RPMI7951 (cell line): ENCODE results near the gene HOXB3. TPM values are rescaled to one million over a fixed set of nuclear protein-coding genes. Genes with fewer than 3 reads are reported as not detected.
A peak's percentile ranks its signal among the peaks of the same experiment; 100 is the strongest.

Experiments
- DNase-seq: peaks from one replicate; pipeline ENCODE4 v3.0.0-alpha.2; 2012; ENCODE audit warnings: low read depth
- total RNA-seq: library from RNA; depleted of rRNA; stranded (reverse); fragments of >200 nt; shearing (Covaris generic); gene quantifications from 2 replicates; pipeline ENCODE4 v1.2.3, GENCODE V29; 2014

HOXB3 gene
- total RNA-seq, 1 experiment from 2014 or later: 7.9 TPM

DNA sequence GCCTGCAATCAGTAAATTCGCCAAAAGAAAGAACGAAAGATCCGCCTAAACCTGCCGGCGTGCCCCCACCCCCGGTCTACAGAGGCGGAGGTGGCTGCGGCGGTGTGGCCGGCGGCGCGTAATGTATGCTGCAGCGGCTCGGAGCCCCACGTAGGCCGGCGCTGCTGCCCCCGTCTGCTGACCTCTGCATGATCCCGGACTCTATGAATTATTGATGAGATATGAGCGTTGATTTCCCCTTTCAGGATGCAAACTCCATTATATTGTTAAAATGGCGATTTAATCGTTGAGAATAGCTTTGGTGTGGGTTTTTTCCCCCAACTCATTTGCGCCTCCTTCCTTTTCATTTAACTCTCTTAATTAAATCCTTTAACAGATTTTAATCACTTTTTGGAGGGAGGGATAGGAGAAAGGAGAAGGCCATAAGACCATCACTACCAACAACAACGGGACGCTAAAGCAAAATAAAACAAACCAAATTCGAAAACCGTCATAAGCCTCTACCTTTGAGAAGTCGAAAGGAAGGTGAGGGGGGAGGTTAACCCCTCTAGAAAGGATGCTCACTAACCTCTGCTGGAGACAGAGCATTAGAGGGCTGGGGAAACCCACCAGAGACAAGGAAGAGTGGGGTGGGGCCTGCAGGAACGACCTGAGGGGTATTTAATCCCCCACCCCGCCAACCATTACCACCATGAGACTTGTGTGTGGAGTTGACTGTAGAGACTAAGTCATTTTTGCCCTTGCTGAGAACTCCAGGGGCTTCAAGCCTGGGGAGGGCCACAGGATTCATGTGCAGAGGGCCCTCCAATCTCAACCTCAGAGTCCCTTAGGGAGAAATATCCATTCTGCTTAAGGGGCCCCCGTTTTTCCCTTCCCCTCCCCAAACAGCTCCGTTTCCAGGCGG lies 3.4 kb downstream of the HOXB3 start:
- no peak for DNase-seq

DNA sequence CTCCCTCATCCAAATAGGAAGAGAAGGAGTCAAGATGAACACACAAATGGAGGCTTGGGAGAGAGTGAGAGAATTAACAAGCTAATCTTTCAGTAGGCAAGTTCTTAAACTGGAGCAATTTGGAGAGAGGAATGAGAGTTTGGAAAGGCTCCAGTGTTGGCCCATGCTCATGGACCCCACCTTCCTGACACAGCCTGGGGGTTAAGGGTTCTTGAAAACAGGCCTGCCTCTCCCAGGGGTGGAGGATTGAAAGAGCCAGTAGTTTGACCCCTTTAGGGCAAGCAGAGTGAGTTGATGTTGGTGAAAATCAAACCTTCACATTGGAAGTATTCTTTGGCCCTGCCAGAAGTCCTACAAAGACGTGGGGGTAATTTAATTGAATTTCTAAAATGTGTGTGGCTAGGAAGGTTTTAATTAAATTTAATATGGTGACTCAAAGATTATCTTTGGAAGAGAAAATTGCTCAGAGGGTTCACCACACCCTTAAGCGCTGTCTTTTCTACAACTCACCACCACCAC lies 5.8 kb downstream of the HOXB3 start:
- peak; percentile 66 for DNase-seq

DNA sequence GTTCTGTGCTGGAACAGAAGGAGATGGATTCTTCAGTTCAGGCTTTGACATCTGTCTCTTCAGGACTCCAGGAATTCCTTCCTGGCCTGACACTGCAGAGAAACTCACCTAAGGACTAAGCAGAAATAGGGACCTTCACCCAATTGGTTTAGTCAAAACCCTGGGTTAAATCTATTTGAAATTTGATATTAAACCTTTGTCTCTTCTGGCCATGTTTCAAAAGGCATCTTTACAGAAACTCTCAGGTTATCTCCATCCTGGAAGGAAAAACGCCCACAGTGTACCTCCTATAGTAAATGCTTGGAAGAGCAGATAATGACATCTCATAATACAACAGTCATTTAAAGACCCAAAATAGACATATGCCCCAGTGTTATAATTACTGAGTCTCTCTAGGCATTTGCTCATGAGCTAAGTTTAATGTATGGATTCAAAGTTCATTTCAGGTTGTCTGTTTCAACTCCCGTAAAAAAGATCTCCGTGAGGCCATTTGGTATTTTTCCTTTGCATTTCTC lies 6.3 kb downstream of the HOXB3 start:
- no peak for DNase-seq

DNA sequence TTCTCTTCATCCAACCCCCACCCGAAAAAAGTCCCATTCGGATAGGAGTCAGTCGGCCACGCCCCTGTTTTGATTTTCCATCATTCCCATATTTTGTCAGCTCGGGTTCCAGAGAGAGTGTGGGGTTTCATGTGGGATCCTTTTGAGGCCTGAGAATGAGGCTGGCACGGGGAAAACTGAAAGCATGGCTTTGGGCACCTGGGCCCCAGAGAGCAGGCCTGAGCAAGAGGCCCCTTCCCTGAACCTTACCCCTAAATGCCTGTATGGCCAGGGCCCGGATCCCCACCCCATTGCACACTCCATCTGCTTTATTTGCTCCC lies 7.3 kb downstream of the HOXB3 start:
- no peak for DNase-seq

DNA sequence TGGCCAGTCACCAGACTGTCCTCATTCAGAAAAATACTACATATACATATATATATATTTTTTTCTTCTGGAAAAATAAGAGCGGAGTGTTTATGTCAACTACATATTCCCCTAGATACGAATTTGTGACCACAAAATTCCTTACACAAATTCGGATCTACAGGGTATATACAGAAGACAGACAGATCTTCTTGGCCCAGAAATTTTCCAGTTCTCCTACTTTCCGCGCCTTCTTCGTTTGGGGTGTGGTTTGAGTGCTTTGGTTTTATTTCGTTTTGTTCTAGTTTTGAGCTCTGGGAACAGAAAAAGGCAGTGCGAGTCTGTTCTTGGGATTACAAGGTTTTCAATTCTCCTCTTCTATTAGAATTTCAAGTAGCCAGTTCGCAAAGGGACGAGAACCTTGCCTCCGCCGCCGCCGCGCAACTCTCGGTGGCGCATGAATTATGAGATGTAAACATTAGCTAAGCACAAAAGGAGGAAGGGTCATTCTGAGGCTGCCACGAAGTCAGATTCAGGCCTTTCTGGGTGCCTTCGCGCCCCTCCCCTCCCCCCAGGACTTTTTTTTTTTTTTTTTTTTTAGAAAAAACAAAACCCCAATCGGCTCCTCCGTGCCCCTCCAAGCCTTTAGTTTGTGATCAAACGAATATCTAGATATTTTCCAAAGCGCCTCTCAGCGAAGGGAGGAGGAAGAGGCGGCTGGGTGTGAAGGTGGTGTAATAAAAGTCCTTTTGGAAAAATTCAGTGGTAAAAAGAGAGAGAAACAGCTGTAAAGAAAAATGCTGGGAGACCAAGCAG lies 10.1 kb downstream of the HOXB3 start:
- DNase-seq: no peak

DNA sequence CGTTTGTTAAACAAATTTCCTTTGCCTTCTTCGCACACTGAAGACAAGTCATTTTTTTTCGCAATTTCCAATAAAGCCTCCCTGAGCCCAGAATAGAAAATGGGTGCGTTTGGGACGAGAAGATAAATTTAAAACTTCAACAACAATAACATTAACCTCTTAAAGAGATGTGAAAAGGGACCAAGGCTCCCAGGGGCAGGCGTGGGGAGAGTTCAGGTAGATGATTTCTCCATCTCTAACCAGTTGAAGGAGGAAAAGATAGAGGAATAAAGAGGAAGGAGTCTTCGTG lies 10.6 kb downstream of the HOXB3 start:
- DNase-seq: no peak

DNA sequence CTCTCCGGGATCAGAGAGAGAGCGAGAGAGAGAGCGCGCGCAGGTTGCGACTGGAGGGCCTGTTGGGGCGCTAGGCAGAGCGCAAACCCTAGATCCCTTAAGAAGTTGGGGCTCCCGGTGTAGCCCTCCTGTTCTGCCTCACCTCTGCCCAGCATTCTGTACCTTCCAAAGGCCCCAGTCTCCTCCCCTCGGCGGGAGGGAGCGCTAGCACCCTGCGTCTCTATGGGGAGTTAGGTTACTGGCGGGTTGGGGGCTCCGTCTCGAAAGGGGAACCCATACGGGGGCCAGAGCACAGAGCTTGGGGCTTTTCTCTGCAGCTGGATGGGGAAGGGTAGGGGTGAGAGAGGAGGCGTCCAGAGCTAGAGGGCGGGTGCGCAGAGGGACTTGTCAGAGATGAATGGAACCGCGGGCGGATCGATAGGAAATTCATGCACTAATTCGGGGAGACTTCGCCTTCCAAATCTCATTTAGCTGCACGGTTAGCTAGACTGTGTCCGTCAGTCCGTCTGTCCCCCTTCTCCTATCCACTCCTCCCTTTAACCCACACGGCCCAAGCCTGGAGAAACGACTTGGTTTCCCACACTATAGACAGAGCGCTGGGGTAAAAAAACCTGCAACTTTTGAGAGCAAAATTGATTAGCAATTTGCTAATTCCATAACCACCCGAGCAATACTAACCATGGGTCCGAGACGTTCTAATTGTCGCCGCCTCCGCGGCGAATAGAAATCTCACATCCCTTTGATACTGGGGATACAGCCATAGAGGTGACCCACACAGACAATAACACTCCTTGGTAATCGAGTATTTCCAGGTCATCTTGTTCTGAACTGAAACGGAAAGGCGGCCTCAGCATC lies 11.2 kb downstream of the HOXB3 start:
- no peak for DNase-seq

DNA sequence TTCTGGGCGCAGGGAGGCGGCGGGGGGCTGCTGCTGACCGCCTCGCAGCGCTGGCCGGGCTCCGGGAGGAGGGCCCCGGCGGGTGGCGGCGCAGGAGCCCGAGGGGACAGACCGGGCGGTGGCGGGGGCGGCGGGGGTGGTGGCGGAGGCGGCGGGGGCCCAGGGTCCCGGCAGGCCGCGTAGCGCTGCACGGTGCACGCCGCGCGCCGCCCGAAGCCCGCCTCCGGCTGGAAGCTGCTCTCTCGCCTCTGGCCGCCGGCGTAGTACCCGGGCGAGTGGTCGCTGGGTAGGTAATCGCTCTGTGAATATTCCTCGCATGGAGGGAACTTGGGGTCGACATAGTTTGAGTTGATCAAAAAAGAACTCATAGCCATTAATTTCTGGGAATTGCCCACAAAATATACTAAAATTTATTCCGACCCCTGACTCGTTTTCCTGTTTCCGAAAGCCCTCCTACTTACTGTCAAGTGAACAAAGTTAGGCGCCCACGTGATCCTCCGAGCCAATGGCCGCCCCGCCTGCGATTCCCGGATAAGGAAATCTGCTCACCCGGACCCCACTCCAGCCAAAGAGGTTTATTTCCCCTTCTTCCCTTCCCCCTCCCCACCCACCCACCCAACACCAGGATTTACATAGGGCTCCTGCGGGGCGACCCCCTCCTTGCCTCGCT lies 12.0 kb downstream of the HOXB3 start, which contains the start of gene HOXB4:
Gene HOXB4, minus strand, starts transcription at position 405 of the 670 bp plus-strand sequence. Its CDS starts 31 bp downstream, at position 374.
- DNase-seq: peak; percentile 61

DNA sequence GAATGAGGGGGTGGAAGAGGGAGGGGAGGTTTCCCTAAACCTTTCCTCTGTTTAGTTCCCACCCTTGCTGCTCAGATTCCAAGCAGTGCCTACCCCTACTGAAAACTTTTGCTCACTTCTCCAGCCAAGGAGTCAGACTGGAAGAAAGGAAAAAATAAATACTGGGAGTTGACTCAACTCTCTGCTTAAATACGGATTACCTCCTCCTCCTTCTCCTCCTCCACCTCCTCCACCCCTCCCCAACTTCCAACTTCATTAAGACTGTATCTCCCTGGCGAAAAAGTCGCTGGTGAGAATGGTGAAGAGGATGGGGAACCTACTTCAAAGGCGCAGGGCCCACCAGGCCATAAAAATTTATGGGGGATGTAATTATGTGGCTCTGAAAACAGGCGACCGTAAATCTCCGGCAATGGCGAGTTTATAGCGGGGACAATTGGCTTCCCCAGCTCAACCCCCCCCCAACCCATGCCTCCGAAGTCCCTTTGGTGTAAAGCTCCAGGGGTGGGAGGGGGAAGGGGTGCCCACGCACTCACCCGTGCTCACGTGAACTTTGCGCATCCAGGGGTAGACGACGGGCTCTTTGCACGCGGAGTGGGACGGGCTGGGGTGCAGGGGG lies 12.6 kb downstream of the HOXB3 start:
- no peak for DNase-seq

DNA sequence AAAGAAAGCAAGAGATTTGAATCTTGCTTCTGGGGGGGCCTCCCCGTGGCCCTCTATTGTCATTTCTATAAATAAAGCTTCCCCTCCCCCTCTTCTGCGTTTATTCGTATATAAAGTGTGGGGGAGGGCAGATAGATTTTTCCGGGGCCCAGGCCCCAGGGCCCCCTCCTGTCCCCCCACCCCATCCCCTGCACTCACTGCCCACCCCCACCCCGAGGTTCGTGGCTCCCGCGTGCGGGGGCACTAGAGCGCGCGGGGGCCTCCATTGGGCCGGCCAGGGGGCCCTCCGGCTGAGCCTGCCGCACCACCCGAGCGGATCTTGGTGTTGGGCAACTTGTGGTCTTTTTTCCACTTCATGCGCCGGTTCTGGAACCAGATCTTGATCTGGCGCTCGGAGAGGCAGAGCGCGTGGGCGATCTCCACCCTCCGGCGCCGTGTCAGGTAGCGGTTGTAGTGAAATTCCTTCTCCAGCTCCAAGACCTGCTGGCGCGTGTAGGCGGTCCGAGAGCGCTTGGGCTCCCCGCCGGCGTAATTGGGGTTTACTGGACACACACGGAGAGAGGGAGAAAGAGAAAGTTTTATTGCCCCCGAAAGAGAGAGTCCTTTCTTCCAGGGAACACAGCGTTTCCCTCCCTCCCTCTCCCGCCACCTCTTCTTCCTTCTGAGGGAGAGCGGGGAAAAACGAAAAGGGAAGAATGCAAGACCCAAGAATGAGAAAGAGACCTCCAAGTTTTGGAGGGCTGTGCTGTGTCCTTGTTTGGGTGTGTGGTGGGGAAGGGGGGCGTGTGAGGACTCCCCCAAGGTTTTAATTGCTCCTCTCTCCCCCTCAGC lies 13.3 kb downstream of the HOXB3 start:
- peak; percentile 68 for DNase-seq

DNA sequence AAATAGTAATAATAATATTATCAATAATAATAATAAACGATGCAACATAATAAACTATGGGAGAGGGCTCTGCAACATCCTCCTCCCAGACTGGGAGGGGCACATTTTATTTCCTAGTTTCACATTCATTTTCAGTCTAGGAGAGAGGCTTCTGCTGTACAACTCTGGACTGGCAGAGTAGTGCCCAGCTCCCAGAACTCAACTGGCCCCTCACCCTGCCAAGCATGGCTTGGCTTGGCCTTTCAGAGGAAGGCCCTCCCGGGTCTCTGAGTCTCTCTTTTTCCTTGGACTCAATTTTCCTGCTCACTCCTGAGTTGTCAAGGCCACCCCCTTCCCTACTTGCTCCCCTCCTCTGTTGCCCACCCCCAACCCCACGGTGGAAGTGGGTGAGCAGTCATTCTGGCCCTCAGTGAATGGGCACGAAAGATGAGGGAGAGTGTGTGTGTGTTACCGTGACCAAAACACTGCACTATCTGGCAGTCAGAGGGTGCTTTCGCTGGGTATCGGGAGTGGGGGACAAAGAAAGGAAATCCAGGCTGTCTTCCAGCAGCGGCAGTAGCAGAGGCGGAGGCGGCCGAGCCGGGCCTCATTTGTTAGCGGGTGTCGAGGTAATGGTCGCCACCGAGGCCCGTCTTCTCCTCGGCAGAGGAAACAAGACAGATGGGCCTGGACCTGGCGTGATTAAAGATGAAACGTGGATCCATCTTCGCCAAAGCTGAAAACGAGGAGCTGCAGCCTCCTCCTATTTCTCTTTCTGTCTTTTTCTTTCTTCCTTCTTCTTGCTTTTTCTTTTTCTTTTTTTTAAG lies 14.2 kb downstream of the HOXB3 start:
- DNase-seq: no peak

DNA sequence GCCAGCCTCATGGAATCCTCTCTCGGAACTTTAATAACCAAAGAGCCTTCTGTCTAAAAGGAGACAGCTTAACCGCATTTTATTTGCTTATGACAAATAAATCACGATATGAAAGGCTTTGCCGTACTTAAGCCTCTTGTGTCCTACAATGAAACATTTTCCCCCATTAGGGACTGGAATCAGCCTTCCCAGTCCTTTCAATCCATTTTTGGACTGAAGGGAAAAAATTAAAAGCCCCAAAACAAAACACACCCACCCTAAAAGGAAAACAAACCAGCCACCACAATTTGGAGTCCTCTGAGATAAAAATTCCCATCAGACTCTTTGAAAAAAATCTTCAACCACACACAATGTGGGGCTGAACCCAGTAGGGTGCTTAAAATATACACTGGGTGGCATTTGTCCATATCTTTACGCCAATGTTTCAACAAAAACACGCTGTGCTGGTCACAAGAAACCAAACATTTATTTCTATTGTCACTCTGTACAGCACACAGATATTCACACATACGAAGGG lies 14.9 kb downstream of the HOXB3 start:
- DNase-seq: peak; percentile 24

DNA sequence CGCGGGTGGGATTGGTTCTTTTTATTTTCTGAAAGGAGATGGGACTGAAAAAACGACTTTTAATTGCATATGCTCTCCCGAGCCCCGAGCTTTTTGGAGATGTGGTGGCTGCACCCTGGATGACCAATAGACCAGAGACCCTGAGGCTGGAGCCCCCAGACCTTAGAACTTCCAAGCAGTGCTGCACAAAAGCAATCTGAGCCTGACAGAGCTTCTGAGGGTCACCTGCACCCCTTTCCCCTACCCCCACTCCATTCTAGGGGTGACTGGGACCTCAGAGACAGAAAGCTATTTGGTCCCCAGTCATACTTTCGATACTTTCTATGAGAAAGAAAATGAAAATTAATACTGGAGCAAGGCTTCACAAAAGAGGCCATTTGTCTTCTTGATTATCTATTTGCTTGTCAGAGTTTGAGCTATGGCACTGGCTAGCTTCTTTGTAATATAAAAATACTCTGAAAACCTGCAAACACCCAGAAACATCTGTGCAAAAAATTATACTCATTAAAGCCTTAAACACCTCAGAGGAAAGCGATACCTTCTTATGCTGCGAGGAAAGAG lies 15.5 kb downstream of the HOXB3 start:
- no peak for DNase-seq

DNA sequence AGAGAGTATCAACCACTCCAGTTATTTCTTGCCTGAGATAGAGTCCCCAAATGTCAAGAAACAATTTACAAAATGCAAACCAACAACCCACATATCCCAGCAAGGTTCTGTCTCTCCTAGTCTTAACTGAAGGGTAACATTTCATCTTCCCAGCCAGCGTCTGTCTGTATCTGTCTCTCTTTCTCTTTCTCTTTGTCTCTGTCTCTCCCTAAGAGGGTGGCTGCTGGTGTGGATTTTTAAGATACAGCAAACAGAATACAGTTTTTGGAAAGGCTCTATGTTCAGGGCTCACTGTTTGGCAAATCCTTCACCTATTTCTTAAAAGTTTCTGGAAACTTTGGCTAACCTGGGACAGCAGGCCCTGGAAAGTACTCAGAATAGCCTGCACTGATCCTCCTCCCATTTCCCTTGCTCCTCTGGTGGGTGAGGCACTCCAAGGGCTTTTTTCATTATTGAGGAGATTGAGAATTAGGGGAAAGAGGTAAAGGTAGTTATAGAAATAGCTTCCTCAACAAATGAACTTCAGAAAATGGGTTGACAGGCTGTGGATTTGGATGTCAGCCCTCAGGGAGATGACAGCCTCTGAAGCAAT lies 18.1 kb downstream of the HOXB3 start:
- no peak for DNase-seq

DNA sequence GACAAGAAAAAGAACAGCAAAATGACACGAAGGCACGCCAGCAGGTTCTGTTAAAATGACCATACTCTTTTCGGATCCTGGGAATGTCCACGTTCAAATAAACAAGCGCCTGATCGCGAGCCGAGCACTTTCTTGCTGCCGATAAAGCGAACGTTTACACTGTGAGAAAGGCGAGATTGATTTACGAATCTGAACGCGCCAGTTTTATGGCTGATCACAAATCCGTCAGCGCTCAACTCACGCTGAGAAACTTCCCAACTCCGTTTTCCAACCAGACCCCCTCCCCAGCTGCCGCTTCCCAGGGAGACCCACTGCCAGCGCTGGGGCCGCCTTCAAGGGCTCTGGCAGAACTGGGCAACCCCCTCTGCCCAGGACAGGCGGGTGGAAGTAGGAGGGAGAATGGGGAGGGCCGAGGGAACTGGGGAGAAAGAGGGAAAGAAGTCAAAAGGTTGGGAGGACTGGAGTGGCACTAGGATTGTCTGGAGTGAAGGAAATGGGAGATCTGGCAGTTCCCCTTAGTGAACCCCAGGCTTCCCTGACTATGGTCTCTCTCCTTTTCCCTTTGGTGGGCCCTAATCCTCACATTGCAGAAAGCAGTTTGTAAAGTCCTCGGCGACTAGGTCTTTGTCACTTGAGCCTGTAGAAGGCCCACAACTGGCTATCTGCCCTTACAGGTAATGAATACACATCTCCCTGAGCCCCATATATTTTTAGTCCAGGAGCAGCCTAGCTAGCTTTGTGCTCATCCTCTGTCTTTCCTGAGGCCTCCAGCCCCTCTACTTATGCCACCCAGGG lies 18.8 kb downstream of the HOXB3 start:
- DNase-seq: no peak

DNA sequence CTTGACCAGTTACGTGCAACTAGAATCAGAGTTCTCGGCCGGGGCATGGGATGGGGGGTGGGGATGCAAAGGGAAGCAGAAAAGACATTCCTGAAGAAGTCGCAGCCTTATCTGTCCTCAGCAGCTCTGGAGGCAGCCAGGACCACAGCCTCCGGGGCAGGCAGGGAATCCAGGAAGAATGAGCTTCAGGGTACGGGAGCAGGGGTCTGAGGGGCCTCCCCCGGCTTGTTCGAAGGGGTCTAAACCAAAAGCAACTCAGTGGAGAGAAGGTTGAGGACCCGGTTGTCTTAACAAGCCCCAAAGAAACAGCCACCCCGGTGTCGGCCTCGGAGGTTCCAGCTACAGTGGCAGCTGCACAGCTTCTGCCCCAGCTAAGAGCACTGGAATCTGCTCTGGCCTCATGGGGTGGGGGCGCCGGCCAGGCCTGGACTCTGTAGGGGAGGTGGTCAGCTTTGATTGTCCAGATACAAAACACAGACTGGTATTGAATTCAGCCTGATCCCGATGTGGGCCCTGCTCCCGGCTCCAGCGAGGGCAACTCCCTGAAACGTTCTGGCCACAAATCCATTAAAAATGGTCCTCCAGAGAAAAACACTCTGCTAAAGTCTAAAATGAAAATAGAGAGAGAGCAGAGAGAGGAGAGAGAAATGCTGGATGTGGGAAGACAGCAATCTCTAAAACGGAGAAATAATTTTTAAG lies 19.6 kb downstream of the HOXB3 start:
- no peak for DNase-seq
